Umbilical cord (tissue), 2 donors: Measurements from ENCODE around the gene CCDC146. TPM values are rescaled to one million over a fixed set of nuclear protein-coding genes. Genes with fewer than 3 reads are reported as not detected.

ENCODE experiments used
- DNase-seq: peaks from one replicate; pipeline ENCODE4 v3.0.0-alpha.2; 2015; ENCODE audit warnings: low spot score
- total RNA-seq: library from RNA; depleted of rRNA; stranded (reverse); fragments of >200 nt; gene quantifications from one replicate; pipeline ENCODE4 v1.2.3, GENCODE V29; 2014; ENCODE audit warnings: low replicate concordance; ENCODE audit not compliant: insufficient read depth

CCDC146 gene
- total RNA-seq, 1 donor from 2014 or later, result 16.6 TPM

GRCh38 chr7:77289387-77289786 lies 167.0 kb downstream of the CCDC146 start:
- DNase-seq, result no peak

DNA sequence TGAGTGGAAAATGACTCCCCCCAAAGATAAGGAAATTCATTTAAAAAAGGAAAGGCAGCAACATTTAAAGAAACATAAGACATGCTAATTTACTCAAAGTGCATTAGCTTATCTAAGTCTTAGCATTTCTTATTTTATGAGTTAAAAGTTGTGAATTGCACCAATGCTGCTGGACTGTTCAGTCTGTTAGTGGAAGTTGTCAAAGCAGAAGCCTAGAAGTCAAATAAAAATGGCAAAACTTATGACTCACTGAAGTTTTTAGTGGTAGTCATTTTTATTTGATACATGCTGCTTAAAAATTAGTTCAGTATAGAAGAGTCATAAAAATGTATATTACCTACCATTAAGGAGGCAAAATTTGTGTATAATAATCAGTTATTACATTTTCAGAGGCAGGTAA lies 168.0 kb downstream of the CCDC146 start:
- DNase-seq, result no peak

- DNase-seq, result no peak
Measured at GRCh38 chr7:77293046-77293445, 170.6 kb downstream of the CCDC146 start.

- DNase-seq, result no peak
Measured at GRCh38 chr7:77295549-77295948, 173.1 kb downstream of the CCDC146 start.

DNA sequence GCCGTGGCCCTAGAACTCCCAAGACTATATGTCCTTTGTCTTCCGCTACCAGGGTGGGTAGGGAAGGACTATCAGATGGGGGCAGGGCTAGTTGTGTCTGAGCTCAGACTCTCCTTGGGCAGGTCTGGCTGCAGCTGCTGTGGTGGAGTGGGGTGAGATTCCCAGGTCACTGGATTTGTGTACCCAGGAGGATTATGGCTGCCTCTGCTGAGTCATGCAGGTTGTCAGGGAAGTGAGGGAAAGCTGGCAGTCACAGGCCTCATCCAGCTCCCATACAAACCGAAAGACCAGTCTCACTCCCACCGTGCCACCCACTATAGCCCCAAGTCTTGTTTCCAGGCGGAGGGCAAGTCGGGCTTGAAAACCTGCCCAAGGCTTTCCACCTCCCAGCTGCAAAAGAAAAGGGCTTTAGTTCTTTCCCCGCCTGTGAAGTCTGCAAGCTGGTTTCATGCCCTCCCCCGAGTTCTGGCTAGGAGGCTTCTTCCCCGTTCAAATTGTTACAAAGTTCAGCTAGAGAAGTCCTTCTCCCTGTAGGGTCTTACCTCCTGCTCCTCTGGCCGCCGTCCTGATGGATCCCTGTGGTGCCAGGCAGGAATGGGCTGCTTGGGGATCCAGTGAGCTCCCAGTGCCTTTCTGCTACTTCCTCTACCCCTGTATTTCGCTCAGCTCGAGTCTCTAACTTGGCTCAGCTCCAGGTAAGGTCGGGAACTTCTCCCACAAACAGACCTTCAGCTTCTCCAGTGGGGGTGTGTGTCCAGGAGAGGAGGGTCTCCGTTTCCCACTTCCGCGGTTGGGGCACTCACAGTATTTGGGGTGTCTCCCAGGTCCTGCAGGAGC lies 184.0 kb downstream of the CCDC146 start:
- no peak for DNase-seq

DNA sequence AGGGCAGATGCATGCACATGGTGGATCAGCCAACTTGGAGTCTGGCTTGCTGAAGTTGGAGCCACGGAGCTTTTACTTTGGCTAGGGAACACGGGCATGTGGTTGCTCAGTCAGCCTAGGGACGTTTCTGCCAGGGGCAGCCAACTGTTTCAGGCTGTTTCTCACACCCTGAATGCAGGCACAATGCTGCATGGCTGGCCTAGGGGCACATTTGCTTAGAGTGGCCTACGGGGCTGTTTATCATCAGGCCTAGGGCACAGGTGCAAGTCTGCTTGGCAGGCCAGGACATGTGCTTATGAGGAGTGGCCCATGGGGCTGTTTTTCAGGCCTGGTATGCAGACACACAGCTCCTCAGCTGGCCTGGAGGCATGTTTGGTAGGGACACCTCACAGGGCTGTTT lies 186.4 kb downstream of the CCDC146 start:
- DNase-seq, result no peak

DNA sequence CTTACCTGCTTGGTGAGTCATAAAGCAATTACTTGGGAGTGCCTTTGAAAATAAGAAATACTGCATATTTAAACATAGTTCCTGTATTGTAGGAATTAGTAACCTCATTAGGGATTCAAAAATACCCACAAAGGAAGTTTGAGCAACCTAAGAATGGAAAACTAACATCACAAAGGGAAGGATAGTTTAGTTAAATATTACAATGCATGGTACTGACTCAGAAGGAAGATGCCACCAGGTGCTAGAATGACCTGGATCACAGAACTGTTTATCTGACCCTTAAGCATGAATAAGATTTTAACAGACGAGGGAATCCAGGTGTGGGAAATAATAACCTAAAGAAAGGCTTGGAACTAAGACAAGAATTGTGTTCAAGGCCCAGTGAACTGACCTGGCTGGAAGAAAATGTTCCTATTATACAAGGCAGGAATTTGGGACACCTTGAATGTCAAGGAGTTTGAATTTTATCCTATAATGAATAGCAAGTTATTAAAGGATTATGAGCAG lies 187.4 kb downstream of the CCDC146 start:
- no peak for DNase-seq

GRCh38 chr7:77310982-77311381 lies 188.6 kb downstream of the CCDC146 start:
- DNase-seq, result no peak

DNA sequence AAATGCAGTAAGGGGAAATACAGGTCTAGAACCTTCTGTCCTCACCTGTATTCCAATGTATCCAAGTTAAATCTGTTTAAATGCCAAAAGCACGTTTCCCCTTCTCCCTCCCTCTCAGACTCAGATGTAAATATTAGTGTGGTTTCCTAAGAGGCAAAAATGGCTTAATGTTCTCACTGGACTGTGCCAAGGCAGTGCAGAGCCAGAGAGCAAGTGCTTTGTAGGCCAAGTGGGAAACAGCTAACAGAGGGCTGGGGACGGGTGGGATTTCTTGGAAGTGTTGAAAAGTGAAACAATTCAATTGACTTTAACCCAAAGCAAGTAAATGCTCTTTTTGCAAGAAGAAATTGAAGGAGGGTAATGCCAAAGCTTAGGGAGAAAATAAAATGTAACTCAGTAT lies 190.7 kb downstream of the CCDC146 start:
- DNase-seq, result no peak

DNA sequence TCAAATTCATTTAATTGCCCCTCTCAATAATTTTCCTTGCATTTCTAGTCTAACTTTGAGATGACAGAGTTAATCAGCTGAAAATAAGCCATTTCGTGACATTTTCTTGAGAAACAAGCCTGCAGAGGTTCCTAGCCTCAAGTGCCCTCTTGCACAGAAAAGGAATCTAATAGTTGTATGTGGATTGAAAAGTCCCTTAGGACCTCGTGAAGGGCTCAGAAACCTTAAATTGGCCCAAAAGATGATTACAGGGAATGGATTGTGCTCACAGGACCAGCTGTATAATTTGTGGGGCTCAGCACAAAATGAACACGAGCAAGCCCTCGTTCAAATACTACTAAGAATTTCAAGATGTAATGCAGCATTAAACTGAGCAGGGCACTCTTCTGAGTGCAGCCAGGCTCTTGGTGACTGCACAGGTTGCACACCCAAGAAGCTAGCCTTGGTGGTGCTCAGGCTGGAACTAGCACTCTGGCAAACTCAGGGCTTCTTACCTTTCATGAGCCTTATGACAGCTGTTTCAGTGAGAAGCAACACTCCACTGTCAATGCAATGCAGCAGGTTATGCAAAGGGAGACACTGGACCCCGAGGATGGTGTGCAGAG lies 191.6 kb downstream of the CCDC146 start:
- DNase-seq, result no peak

GRCh38 chr7:77315182-77315591 lies 192.8 kb downstream of the CCDC146 start:
- peak; percentile 75 for DNase-seq

GRCh38 chr7:77316219-77316978 lies 194.0 kb downstream of the CCDC146 start:
- no peak for DNase-seq

DNA sequence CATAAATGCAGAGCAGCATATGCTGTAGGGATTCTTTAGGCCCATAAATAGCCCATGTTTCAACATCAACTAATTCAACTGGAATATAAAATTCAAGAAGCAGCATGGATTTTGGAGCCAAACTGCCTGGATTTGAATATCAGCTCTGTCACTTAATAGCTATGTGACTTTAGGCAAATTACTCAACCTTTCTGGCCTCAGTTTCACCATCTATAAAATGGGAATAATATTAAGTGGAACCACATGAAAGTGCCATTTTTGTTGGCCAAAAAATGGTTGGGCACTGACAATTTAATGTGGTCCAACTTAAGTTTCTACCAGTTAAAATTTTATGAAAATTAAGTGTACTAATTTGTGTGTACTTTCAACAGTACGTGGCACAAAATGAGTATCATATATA lies 195.6 kb downstream of the CCDC146 start:
- no peak for DNase-seq

GRCh38 chr7:77320137-77320536 lies 197.7 kb downstream of the CCDC146 start:
- DNase-seq, result no peak

- no peak for DNase-seq
Measured at GRCh38 chr7:77320714-77321113, 198.3 kb downstream of the CCDC146 start.

GRCh38 chr7:77321300-77321699 lies 198.9 kb downstream of the CCDC146 start:
- DNase-seq, result no peak

DNA sequence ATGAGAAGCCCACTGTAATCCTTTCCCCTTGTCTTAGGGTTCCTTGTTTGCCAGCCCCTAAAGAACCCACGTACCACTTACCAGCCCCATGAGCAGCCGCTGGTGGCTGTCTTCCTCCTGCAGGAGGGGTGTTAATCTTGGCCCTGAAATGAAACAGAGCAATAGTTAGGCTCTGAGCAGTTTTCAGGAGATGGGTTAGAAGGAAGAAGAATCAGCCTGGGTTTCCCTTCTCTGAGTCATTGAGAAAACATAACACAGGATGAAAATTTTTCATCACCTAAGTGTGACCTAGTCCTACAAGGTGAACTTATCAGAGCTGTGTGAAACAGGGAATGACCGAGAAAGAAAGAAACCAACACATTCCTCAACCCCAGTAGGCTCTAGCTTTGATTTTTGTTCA lies 203.7 kb downstream of the CCDC146 start:
- no peak for DNase-seq

- DNase-seq, result peak; percentile 56
Measured at GRCh38 chr7:77327067-77327931, 204.9 kb downstream of the CCDC146 start.

GRCh38 chr7:77327932-77328628 lies 205.7 kb downstream of the CCDC146 start:
- no peak for DNase-seq

- no peak for DNase-seq
Measured at GRCh38 chr7:77328669-77329068, 206.3 kb downstream of the CCDC146 start.
